GM12878 (cell line): ENCODE data around the gene TFF1. TPM values are rescaled to one million over a fixed set of nuclear protein-coding genes. Genes with fewer than 3 reads are reported as not detected.

ENCODE experiments used
- ATAC-seq: fragments of 200-7000 bp; cut with Tn5 transposase; 3 replicates; pipeline ENCODE4 v1.9.1; 2020; ENCODE audit warnings: mild to moderate bottlenecking, moderate library complexity
- BruUV-seq: library from RNA; stranded (reverse); fragments of 400-500 nt; replicated peaks from 2 replicates; lab custom pipeline; 2021; lab: Mats Ljungman, UMichigan
- CTCF ChIA-PET: fragments of 300-600 bp; sonication (Branson Sonifier 250); formaldehyde crosslinking; extraction: SDS; loops from one replicate; lab custom pipeline; 2021; ENCODE audit warnings: inconsistent platforms; lab: Yijun Ruan, JAX
- POLR2A ChIA-PET: fragments of 350-600 bp; formaldehyde crosslinking; extraction: SDS; loops from one replicate; lab custom pipeline; 2021; ENCODE audit warnings: inconsistent platforms; lab: Charles Lee
- RAD21 ChIA-PET: fragments of 300-600 bp; sonication (Branson Sonifier 250); formaldehyde crosslinking; loops from one replicate; lab custom pipeline; 2023; ENCODE audit warnings: antibody characterized with exemption; ENCODE audit not compliant: unreplicated experiment; lab: Charles Lee
- SMC1A ChIA-PET: fragments of 300-600 bp; sonication (Branson Sonifier 250); formaldehyde crosslinking; loops from one replicate; lab custom pipeline; 2023; ENCODE audit not compliant: unreplicated experiment, uncharacterized antibody; lab: Charles Lee
- DNase-seq: peaks from one replicate; pipeline ENCODE4 v3.0.0-alpha.2; 2011; ENCODE audit warnings: low read depth, low spot score
- FAIRE-seq: peaks from 3 replicates; lab custom pipeline; 2011; peaks lifted over from hg19 to GRCh38; lab: Jason Lieb, UNC
- H2AFZ ChIP-seq: 2 replicates; pipeline ENCODE4 v1.6.0; 2011; ENCODE audit warnings: low read depth, low read length, control low read depth; ENCODE audit not compliant: control insufficient read depth
- H3K27ac ChIP-seq: 2 replicates; pipeline ENCODE4 v1.5.1; 2011; ENCODE audit warnings: control low read depth; ENCODE audit not compliant: control insufficient read depth, insufficient read depth
- H3K27me3 ChIP-seq, 2 experiments: replicated peaks in 1 of 2; 2 replicates each; pipeline versions ENCODE4 v1.6.0 to v1.6.1; 2011; ENCODE audit warnings: low read length in 1 of 2; ENCODE audit not compliant: control insufficient read depth in 2 of 2, insufficient read depth in 2 of 2
- H3K36me3 ChIP-seq, 2 experiments: 2 replicates each; pipeline ENCODE4 v1.5.1; 2011; ENCODE audit warnings: low read length in 1 of 2; ENCODE audit not compliant: control insufficient read depth in 2 of 2, insufficient read depth in 2 of 2
- H3K4me1 ChIP-seq: 2 replicates; pipeline ENCODE4 v1.6.1; 2011; ENCODE audit warnings: mild to moderate bottlenecking, low read length, moderate library complexity, mixed read lengths; ENCODE audit not compliant: control insufficient read depth, insufficient read depth
- H3K4me2 ChIP-seq: 2 replicates; pipeline ENCODE4 v1.6.0; 2011; ENCODE audit warnings: control low read depth; ENCODE audit not compliant: control insufficient read depth, insufficient read depth
- H3K4me3 ChIP-seq: fragments of 200-600 bp; sonication (generic); 2 replicates; pipeline ENCODE4 v1.5.1; 2016
- H3K79me2 ChIP-seq: 2 replicates; pipeline ENCODE4 v1.6.0; 2011; ENCODE audit warnings: low read length; ENCODE audit not compliant: control insufficient read depth, insufficient read depth
- H3K9ac ChIP-seq: 2 replicates; pipeline ENCODE4 v1.8.0; 2011; ENCODE audit warnings: low read length, control low read depth, mixed read lengths; ENCODE audit not compliant: control insufficient read depth, insufficient read depth
- H3K9me3 ChIP-seq: replicated peaks from 3 replicates; pipeline ENCODE4 v1.5.1; 2011; ENCODE audit warnings: mild to moderate bottlenecking, low read length; ENCODE audit not compliant: control insufficient read depth, insufficient read depth
- H4K20me1 ChIP-seq: 2 replicates; pipeline ENCODE4 v1.6.0; 2011; ENCODE audit not compliant: control insufficient read depth, insufficient read depth
- BACH1 ChIP-seq: fragments of 450-650 bp; IDR thresholded peaks from 2 replicates; pipeline ENCODE4 v1.6.1; 2017; ENCODE audit warnings: mild to moderate bottlenecking, borderline replicate concordance
- CBX3 ChIP-seq: fragments of 200-600 bp; sonication (generic); IDR thresholded peaks from 2 replicates; pipeline ENCODE4 v1.6.1; 2016; ENCODE audit warnings: low read depth, borderline replicate concordance
- CEBPB ChIP-seq, 2 experiments: fragments of 150-350 bp in 1 of 2; IDR thresholded peaks; 2 replicates each; pipeline ENCODE4 v1.6.1; 2012 to 2014; ENCODE audit warnings: low read depth in 2 of 2, low read length in 2 of 2, borderline replicate concordance in 1 of 2, inconsistent platforms in 1 of 2
- EZH2 ChIP-seq: IDR thresholded peaks from 2 replicates; pipeline ENCODE4 v1.6.1; 2012; ENCODE audit warnings: low read depth, mild to moderate bottlenecking, control low read depth, inconsistent platforms, low read length, borderline replicate concordance; ENCODE audit not compliant: control insufficient read depth
- NR2C1 ChIP-seq: fragments of 450-650 bp; IDR thresholded peaks from 2 replicates; pipeline ENCODE4 v1.6.1; 2017; ENCODE audit warnings: antibody characterized with exemption, mild to moderate bottlenecking, moderate library complexity
- POU2F2 ChIP-seq: IDR thresholded peaks from 3 replicates; pipeline ENCODE4 v1.6.1; 2011; ENCODE audit warnings: low read depth, mild to moderate bottlenecking, low read length, borderline replicate concordance
- RAD51 ChIP-seq: fragments of 450-650 bp; IDR thresholded peaks from 2 replicates; pipeline ENCODE4 v1.6.1; 2016; ENCODE audit warnings: moderate library complexity, mild to moderate bottlenecking, inconsistent platforms
- RFX5 ChIP-seq: IDR thresholded peaks from 2 replicates; pipeline ENCODE4 v1.6.1; 2011; ENCODE audit warnings: low read depth, low read length, improper control_type of control experiment
- TAF1 ChIP-seq: IDR thresholded peaks from 2 replicates; pipeline ENCODE4 v1.6.1; 2011; ENCODE audit warnings: mild to moderate bottlenecking, low read depth, low read length, borderline replicate concordance
- TBL1XR1 ChIP-seq: IDR thresholded peaks from 2 replicates; pipeline ENCODE4 v1.6.1; 2012; ENCODE audit warnings: low read depth, low read length, improper control_type of control experiment
- YBX1 ChIP-seq: fragments of 450-650 bp; IDR thresholded peaks from 2 replicates; pipeline ENCODE4 v1.6.1; 2016; ENCODE audit warnings: antibody characterized with exemption
- ZNF384 ChIP-seq: IDR thresholded peaks from 2 replicates; pipeline ENCODE4 v1.6.1; 2012; ENCODE audit warnings: low read depth, mild to moderate bottlenecking, low read length, improper control_type of control experiment, borderline replicate concordance
- whole genome bisulfite sequencing: methylation state at CpG from one replicate; pipeline ENCODE4 v1.1.6; 2016; ENCODE audit warnings: low lambda C conversion rate; ENCODE audit not compliant: insufficient replicate concordance, insufficient coverage; ENCODE audit errors: missing lambda C conversion rate; 5-methylcytosine and 5-hydroxymethylcytosine counted together
- in situ Hi-C: fragments of 300-500 bp; cut with MboI; formaldehyde crosslinking; loops from 9 replicates; pipeline ENCODE4 v1.14.3; 2018; ENCODE audit warnings: mixed read lengths
- intact Hi-C: fragments of 100-400 bp; cut with micrococcal nuclease; formaldehyde crosslinking; loops from one replicate; pipeline ENCODE4 v1.14.2; 2022; ENCODE audit not compliant: unreplicated experiment
- polyA plus RNA-seq, 11 experiments: library from polyadenylated mRNA; depleted of rRNA in 4 of 11; unstranded in 6 of 11; stranded (reverse) in 5 of 11; fragments of >200 nt; fragmentation: Nextera tagmentation in 4 of 11; fragmentation: Illumina TruSeq in 1 of 11; extraction: Ambion mirVana in 4 of 11; extraction: Trizol in 1 of 11; gene quantifications; 1 replicate in 1 of 11; 2 replicates in 10 of 11; pipeline versions ENCODE4 v1.2.1 to v1.2.3, GENCODE V29; 2011 to 2016; ENCODE audit warnings: inconsistent platforms in 2 of 11, missing spikeins in 2 of 11, low read depth in 1 of 11
- total RNA-seq, 4 experiments: library from RNA; depleted of rRNA in 3 of 4; stranded (reverse); fragments of >200 nt in 3 of 4; fragmentation: Illumina TruSeq in 1 of 4; extraction: Trizol in 1 of 4; gene quantifications; 2 replicates each; pipeline versions ENCODE4 v1.2.1 to v1.2.3, GENCODE V29; 2013 to 2021
- TF ChIP-seq, protein P1 (sequence below): IDR thresholded peaks from 2 replicates; pipeline ENCODE4 v1.6.1; 2011; ENCODE audit warnings: borderline replicate concordance, low read depth, mild to moderate bottlenecking, moderate library complexity, low read length; ENCODE audit not compliant: insufficient read depth, poor library complexity, severe bottlenecking
- TF ChIP-seq, protein P2 (sequence below): IDR thresholded peaks from 2 replicates; pipeline ENCODE4 v1.6.1; 2012; ENCODE audit warnings: low read length, inconsistent platforms
- TF ChIP-seq, protein P3 (sequence below): IDR thresholded peaks from 2 replicates; pipeline ENCODE4 v1.6.1; 2012; ENCODE audit warnings: improper control_type of control experiment, low read depth, low read length; ENCODE audit not compliant: insufficient replicate concordance

Gene TFF1
- total and polyA plus RNA-seq, 10 of the 15 experiments (the other 5 are each of a cell fraction or from before 2014, with no cell fraction given) = 0.13 TPM; not detected in 9

DNA sequence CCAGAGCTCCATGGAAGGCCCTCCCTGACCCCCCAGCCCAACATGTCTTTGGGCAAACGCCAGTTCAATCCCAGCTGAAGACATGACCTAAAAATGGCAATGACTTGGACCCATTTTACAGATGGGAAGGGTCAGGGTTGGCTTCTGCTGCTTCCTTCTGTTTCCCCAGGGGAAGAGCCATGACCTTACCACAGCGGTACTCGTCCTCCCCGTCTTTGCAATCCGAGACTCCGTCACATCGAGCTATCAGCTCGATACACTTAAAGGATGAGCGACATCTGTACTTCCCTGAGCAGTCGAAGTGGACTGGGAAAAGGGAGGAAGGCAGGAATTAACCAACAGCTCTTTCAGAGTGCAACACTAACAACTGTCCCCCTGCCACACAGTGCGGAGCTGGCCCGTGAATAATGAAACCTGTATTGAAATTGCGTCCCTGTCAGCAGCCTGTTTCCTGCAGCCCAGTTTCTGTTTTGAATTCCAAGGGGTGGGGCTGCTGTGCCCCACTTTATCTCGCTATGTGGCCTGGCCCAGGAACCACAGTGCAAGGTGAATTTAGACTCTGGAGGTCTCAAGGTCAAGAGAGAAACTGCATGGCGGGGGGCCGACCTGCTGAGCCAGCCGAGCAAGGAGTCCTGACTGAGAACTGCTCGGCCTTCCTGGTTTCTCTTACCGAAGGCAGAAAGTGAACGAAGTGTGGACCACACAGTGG, 22.6 kb upstream of the TFF1 start:
- peak overlapping the region; percentile 26; the same call in 1 of the 2 replicates for H3K4me3 ChIP-seq
- CTCF ChIA-PET = interaction anchor here (1.0 to 1.3 kb wide), 2 partner anchors 11 to 34 kb away, joined by 4 to 8 read pairs; no protein-coding TSS in a partner anchor
- no peak overlapping the region; the same call in 1 of the 2 replicates for H2AFZ ChIP-seq
- TF ChIP-seq BACH1 (no peak), TAF1 (no peak), NR2C1 (no peak), YBX1 (no peak), ZNF384 (no peak), CBX3 (no peak), CEBPB (IDR thresholded peaks at IDR 0.05; ENCODE audit: borderline replicate concordance in 1 of 2, low read depth in 2 of 2, low read length in 2 of 2) (no peak), RFX5 (no peak), TBL1XR1 (no peak), EZH2 (no peak), POU2F2 (no peak), RAD51 (no peak)
- TF ChIP-seq, protein P1, sequence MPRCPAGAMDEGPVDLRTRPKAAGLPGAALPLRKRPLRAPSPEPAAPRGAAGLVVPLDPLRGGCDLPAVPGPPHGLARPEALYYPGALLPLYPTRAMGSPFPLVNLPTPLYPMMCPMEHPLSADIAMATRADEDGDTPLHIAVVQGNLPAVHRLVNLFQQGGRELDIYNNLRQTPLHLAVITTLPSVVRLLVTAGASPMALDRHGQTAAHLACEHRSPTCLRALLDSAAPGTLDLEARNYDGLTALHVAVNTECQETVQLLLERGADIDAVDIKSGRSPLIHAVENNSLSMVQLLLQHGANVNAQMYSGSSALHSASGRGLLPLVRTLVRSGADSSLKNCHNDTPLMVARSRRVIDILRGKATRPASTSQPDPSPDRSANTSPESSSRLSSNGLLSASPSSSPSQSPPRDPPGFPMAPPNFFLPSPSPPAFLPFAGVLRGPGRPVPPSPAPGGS = no peak
- TF ChIP-seq, protein P2, sequence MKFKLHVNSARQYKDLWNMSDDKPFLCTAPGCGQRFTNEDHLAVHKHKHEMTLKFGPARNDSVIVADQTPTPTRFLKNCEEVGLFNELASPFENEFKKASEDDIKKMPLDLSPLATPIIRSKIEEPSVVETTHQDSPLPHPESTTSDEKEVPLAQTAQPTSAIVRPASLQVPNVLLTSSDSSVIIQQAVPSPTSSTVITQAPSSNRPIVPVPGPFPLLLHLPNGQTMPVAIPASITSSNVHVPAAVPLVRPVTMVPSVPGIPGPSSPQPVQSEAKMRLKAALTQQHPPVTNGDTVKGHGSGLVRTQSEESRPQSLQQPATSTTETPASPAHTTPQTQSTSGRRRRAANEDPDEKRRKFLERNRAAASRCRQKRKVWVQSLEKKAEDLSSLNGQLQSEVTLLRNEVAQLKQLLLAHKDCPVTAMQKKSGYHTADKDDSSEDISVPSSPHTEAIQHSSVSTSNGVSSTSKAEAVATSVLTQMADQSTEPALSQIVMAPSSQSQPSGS = no peak
- TF ChIP-seq, protein P3, sequence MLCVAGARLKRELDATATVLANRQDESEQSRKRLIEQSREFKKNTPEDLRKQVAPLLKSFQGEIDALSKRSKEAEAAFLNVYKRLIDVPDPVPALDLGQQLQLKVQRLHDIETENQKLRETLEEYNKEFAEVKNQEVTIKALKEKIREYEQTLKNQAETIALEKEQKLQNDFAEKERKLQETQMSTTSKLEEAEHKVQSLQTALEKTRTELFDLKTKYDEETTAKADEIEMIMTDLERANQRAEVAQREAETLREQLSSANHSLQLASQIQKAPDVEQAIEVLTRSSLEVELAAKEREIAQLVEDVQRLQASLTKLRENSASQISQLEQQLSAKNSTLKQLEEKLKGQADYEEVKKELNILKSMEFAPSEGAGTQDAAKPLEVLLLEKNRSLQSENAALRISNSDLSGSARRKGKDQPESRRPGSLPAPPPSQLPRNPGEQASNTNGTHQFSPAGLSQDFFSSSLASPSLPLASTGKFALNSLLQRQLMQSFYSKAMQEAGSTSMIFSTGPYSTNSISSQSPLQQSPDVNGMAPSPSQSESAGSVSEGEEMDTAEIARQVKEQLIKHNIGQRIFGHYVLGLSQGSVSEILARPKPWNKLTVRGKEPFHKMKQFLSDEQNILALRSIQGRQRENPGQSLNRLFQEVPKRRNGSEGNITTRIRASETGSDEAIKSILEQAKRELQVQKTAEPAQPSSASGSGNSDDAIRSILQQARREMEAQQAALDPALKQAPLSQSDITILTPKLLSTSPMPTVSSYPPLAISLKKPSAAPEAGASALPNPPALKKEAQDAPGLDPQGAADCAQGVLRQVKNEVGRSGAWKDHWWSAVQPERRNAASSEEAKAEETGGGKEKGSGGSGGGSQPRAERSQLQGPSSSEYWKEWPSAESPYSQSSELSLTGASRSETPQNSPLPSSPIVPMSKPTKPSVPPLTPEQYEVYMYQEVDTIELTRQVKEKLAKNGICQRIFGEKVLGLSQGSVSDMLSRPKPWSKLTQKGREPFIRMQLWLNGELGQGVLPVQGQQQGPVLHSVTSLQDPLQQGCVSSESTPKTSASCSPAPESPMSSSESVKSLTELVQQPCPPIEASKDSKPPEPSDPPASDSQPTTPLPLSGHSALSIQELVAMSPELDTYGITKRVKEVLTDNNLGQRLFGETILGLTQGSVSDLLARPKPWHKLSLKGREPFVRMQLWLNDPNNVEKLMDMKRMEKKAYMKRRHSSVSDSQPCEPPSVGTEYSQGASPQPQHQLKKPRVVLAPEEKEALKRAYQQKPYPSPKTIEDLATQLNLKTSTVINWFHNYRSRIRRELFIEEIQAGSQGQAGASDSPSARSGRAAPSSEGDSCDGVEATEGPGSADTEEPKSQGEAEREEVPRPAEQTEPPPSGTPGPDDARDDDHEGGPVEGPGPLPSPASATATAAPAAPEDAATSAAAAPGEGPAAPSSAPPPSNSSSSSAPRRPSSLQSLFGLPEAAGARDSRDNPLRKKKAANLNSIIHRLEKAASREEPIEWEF = no peak

More for the DNA sequence above, 22.6 kb upstream of the TFF1 start:
- no peaks in the 10 kb centered on the region for H3K36me3 ChIP-seq
- peak overlapping the region; percentile 53; the same call in 1 of the 2 replicates for H3K4me2 ChIP-seq
- peaks cover 63% of the 10 kb centered on the region for H3K4me1 ChIP-seq
- H3K9me3 ChIP-seq = no peaks in the 10 kb centered on the region
- peaks cover 9% of the 10 kb centered on the region for H3K79me2 ChIP-seq
- FAIRE-seq (no peak), ATAC-seq (peak; percentile 48), DNase-seq (no peak)
- H4K20me1 ChIP-seq = no peaks in the 10 kb centered on the region
- intact Hi-C loops (no loop called here), in situ Hi-C loops (no loop called here)
- SMC1A ChIA-PET = interaction anchor here (1.1 to 1.3 kb wide), 3 partner anchors 23 to 79 kb away, joined by 3 to 9 read pairs (median 3); no protein-coding TSS in a partner anchor
- RAD21 ChIA-PET = interaction anchor here (1.5 to 1.6 kb wide), 2 partner anchors 32 to 34 kb away, joined by 3 to 5 read pairs; no protein-coding TSS in a partner anchor
- POLR2A ChIA-PET = interaction anchor here (1.4 kb wide), 1 partner anchor 32 kb away, joined by 4 read pairs; no protein-coding TSS in a partner anchor
- 0 out of 2 replicates have a peak overlapping the region, but pooled peaks have one; percentile 24 for H3K9ac ChIP-seq
- BruUV-seq = no TSS peak
- peak overlapping the region; percentile 10; the same call in 1 of the 2 replicates for H3K27ac ChIP-seq
- 78% methylated on average over 20 of the region's 20 CpGs for WGBS
- no peaks in the 10 kb centered on the region for H3K27me3 ChIP-seq
